HCT116 (cell line): Measurements from ENCODE around the gene CCDC184.

Source experiments
- POLR2A ChIP-seq: IDR thresholded peaks from 2 replicates; pipeline ENCODE4 v1.7.0; 2011; ENCODE audit warnings: borderline replicate concordance; ENCODE audit not compliant: insufficient read depth, insufficient read length; ENCODE audit errors: extremely low read depth
- ZNF274 ChIP-seq: fragments of 200-500 bp; sonication (Bioruptor generic); IDR thresholded peaks from 2 replicates; pipeline ENCODE4 v1.6.1; 2014; ENCODE audit warnings: mild to moderate bottlenecking, low read depth, low read length, inconsistent platforms
- TF ChIP-seq, protein P1 (sequence below), 3 experiments: fragments of 200-600 bp in 1 of 3; sonication (generic) in 1 of 3; IDR thresholded peaks in 2 of 3; conservative IDR thresholded peaks in 1 of 3; 2 replicates each; pipeline ENCODE4 v1.5.1; 2012 to 2017; ENCODE audit warnings: low read depth in 2 of 3, low read length in 2 of 3, antibody characterized with exemption in 1 of 3, borderline replicate concordance in 1 of 3, control low read depth in 1 of 3, mild to moderate bottlenecking in 1 of 3, mixed read lengths in 1 of 3, mixed run types in 1 of 3, moderate library complexity in 1 of 3; ENCODE audit not compliant: insufficient read depth in 1 of 3
- TF ChIP-seq, protein P2 (sequence below): IDR thresholded peaks from 2 replicates; pipeline ENCODE4 v1.6.1; 2012

DNA sequence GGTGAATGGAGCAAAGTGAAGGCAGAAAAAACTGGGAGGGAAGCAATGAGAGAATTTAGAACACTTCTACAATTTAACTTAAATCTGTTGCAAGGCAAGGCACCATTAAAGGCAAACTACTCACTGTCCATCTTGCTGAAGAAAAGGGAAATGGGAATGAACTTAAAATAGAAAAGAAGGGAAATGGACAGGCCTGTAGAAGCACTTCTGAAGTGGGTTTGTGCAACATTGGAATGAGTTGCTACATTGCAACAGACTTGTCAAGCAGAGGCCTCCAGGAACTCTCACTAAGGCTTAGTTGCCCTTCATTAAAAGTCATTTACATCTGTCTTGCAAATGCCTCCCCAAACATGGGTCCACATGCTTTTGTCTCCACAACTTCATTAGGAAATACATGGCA is 33.3 kb downstream of the CCDC184 start:
- TF ChIP-seq, protein P1, sequence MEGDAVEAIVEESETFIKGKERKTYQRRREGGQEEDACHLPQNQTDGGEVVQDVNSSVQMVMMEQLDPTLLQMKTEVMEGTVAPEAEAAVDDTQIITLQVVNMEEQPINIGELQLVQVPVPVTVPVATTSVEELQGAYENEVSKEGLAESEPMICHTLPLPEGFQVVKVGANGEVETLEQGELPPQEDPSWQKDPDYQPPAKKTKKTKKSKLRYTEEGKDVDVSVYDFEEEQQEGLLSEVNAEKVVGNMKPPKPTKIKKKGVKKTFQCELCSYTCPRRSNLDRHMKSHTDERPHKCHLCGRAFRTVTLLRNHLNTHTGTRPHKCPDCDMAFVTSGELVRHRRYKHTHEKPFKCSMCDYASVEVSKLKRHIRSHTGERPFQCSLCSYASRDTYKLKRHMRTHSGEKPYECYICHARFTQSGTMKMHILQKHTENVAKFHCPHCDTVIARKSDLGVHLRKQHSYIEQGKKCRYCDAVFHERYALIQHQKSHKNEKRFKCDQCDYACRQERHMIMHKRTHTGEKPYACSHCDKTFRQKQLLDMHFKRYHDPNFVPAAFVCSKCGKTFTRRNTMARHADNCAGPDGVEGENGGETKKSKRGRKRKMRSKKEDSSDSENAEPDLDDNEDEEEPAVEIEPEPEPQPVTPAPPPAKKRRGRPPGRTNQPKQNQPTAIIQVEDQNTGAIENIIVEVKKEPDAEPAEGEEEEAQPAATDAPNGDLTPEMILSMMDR (IDR thresholded peaks at IDR 0.05 in 2 of 3, conservative IDR thresholded peaks at IDR 0.05 in 1 of 3; ENCODE audit: borderline replicate concordance in 1 of 3, insufficient read depth in 1 of 3, low read depth in 2 of 3, low read length in 2 of 3), result no peak
- no peak for TF ChIP-seq ZNF274
- TF ChIP-seq, protein P2, sequence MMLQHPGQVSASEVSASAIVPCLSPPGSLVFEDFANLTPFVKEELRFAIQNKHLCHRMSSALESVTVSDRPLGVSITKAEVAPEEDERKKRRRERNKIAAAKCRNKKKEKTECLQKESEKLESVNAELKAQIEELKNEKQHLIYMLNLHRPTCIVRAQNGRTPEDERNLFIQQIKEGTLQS, result no peak
- no peak for TF ChIP-seq POLR2A
